IMR-90 (cell line): ENCODE measurements around the gene MAML1. TPM values are rescaled to one million over a fixed set of nuclear protein-coding genes. Genes with fewer than 3 reads are reported as not detected.

ENCODE experiments used
- ATAC-seq: fragments of 200-7000 bp; cut with Tn5 transposase; 2 replicates; pipeline ENCODE4 v1.9.1; 2020; ENCODE audit warnings: low read depth, mild to moderate bottlenecking, moderate library complexity
- BruUV-seq: library from RNA; stranded (reverse); fragments of 400-500 nt; replicated peaks from 2 replicates; lab custom pipeline; 2021; lab: Mats Ljungman, UMichigan
- CTCF ChIA-PET: fragments of 300-600 bp; formaldehyde crosslinking; extraction: SDS; loops from one replicate; lab custom pipeline; 2021; ENCODE audit warnings: antibody characterized with exemption; lab: Yijun Ruan, JAX
- POLR2A ChIA-PET: fragments of 300-600 bp; sonication (Branson Sonifier 250); formaldehyde crosslinking; loops from one replicate; lab custom pipeline; 2022; ENCODE audit warnings: antibody characterized with exemption; ENCODE audit not compliant: unreplicated experiment; lab: Charles Lee
- DNase-seq: peaks from one replicate; pipeline ENCODE4 v3.0.0; 2013
- H2AFZ ChIP-seq: replicated peaks from 2 replicates; pipeline ENCODE3; 2013; ENCODE audit warnings: low read length, mild to moderate bottlenecking; ENCODE audit not compliant: poor library complexity
- H2AK5ac ChIP-seq: 2 replicates; pipeline ENCODE4 v1.6.1; 2013; ENCODE audit warnings: low read depth, low read length, inconsistent platforms
- H2AK9ac ChIP-seq: replicated peaks from 2 replicates; pipeline ENCODE3; 2013; ENCODE audit warnings: mild to moderate bottlenecking, low read depth, low read length, moderate library complexity; ENCODE audit not compliant: poor library complexity
- H2BK120ac ChIP-seq: 2 replicates; pipeline ENCODE4 v1.6.1; 2013; ENCODE audit warnings: low read depth, low read length, inconsistent platforms
- H2BK15ac ChIP-seq: 3 replicates; pipeline ENCODE4 v1.6.1; 2013; ENCODE audit warnings: low read depth, low read length, inconsistent platforms
- H2BK20ac ChIP-seq: 2 replicates; pipeline ENCODE4 v1.6.1; 2013; ENCODE audit warnings: low read depth, mild to moderate bottlenecking, inconsistent platforms, low read length, moderate library complexity
- H2BK5ac ChIP-seq: 2 replicates; pipeline ENCODE4 v1.6.1; 2013; ENCODE audit warnings: mild to moderate bottlenecking, low read depth, low read length, inconsistent platforms; ENCODE audit not compliant: poor library complexity, severe bottlenecking
- H3K14ac ChIP-seq: replicated peaks from 2 replicates; pipeline ENCODE4 v1.6.1; 2013; ENCODE audit warnings: low read depth, low read length, inconsistent platforms
- H3K18ac ChIP-seq: 2 replicates; pipeline ENCODE4 v1.6.1; 2013; ENCODE audit warnings: low read depth, low read length, control low read depth
- H3K23ac ChIP-seq: 2 replicates; pipeline ENCODE4 v1.6.1; 2013; ENCODE audit warnings: low read depth, low read length, inconsistent platforms
- H3K27ac ChIP-seq: 2 replicates; pipeline ENCODE4 v1.5.1; 2013; ENCODE audit warnings: mild to moderate bottlenecking, control low read depth, low read length; ENCODE audit not compliant: insufficient read depth
- H3K27me3 ChIP-seq: 2 replicates; pipeline ENCODE4 v1.6.1; 2013; ENCODE audit warnings: low read length; ENCODE audit not compliant: control insufficient read depth, insufficient read depth
- H3K36me3 ChIP-seq: 2 replicates; pipeline ENCODE4 v1.6.1; 2013; ENCODE audit warnings: low read length, mixed read lengths; ENCODE audit not compliant: control insufficient read depth, insufficient read depth
- H3K4ac ChIP-seq: 2 replicates; pipeline ENCODE4 v1.6.1; 2013; ENCODE audit warnings: low read depth, low read length, inconsistent platforms
- H3K4me1 ChIP-seq: 2 replicates; pipeline ENCODE4 v1.6.1; 2013; ENCODE audit warnings: low read length, mixed read lengths; ENCODE audit not compliant: control insufficient read depth, insufficient read depth
- H3K4me2 ChIP-seq: 2 replicates; pipeline ENCODE4 v1.6.1; 2013; ENCODE audit warnings: low read depth, mild to moderate bottlenecking, control low read depth, low read length, moderate library complexity
- H3K4me3 ChIP-seq: 2 replicates; pipeline ENCODE4 v1.5.1; 2013; ENCODE audit warnings: low read depth, mild to moderate bottlenecking, control low read depth, low read length, moderate library complexity; ENCODE audit not compliant: insufficient read depth
- H3K56ac ChIP-seq: 2 replicates; pipeline ENCODE4 v1.6.1; 2013; ENCODE audit warnings: low read length, inconsistent platforms; ENCODE audit not compliant: insufficient read depth; ENCODE audit errors: extremely low read depth
- H3K79me1 ChIP-seq, 2 experiments: 2 replicates each; pipeline ENCODE4 v1.6.1; 2013; ENCODE audit warnings: low read length in 2 of 2, inconsistent platforms in 1 of 2, low read depth in 1 of 2
- H3K9ac ChIP-seq: 2 replicates; pipeline ENCODE4 v1.6.1; 2013; ENCODE audit warnings: low read depth, low read length, control low read depth
- H3K9me1 ChIP-seq: 2 replicates; pipeline ENCODE4 v1.6.1; 2013; ENCODE audit warnings: low read length, inconsistent platforms; ENCODE audit not compliant: insufficient read depth
- H3K9me3 ChIP-seq: 2 replicates; pipeline ENCODE4 v1.6.1; 2013; ENCODE audit warnings: low read length; ENCODE audit not compliant: control insufficient read depth, insufficient read depth
- H4K20me1 ChIP-seq: 2 replicates; pipeline ENCODE4 v1.6.1; 2013; ENCODE audit warnings: low read length, inconsistent platforms; ENCODE audit not compliant: insufficient read depth
- H4K5ac ChIP-seq: 2 replicates; pipeline ENCODE4 v1.6.1; 2013; ENCODE audit warnings: mild to moderate bottlenecking, low read depth, low read length, control low read depth
- H4K8ac ChIP-seq, 2 experiments: 2 replicates each; pipeline ENCODE4 v1.6.1; 2013; ENCODE audit warnings: low read depth in 2 of 2, low read length in 2 of 2, control low read depth in 1 of 2, inconsistent platforms in 1 of 2
- H4K91ac ChIP-seq: 2 replicates; pipeline ENCODE4 v1.6.1; 2013; ENCODE audit warnings: low read depth, low read length, inconsistent platforms; ENCODE audit not compliant: insufficient read depth
- BHLHE40 ChIP-seq: fragments of 150-350 bp; IDR thresholded peaks from 2 replicates; pipeline ENCODE4 v1.6.1; 2016; ENCODE audit warnings: mild to moderate bottlenecking, low read depth, low read length
- CEBPB ChIP-seq: IDR thresholded peaks from 2 replicates; pipeline ENCODE4 v1.6.1; 2012; ENCODE audit warnings: low read depth, low read length, improper control_type of control experiment
- CHD1 ChIP-seq: IDR thresholded peaks from 2 replicates; pipeline ENCODE4 v1.6.1; 2012; ENCODE audit warnings: low read depth, low read length, improper control_type of control experiment
- CTCF ChIP-seq: conservative IDR thresholded peaks from 2 replicates; pipeline ENCODE4 v1.5.1; 2012; ENCODE audit warnings: mild to moderate bottlenecking, low read depth, low read length, improper control_type of control experiment
- FOS ChIP-seq: fragments of 150-350 bp; IDR thresholded peaks from 2 replicates; pipeline ENCODE4 v1.6.1; 2016; ENCODE audit warnings: low read depth, low read length
- MAFK ChIP-seq: IDR thresholded peaks from 2 replicates; pipeline ENCODE4 v1.6.1; 2012; ENCODE audit warnings: low read depth, low read length, improper control_type of control experiment
- MAZ ChIP-seq: IDR thresholded peaks from 2 replicates; pipeline ENCODE4 v1.6.1; 2012; ENCODE audit warnings: low read depth, mild to moderate bottlenecking, low read length, improper control_type of control experiment, moderate library complexity, borderline replicate concordance
- NFE2L2 ChIP-seq: fragments of 150-350 bp; IDR thresholded peaks from 2 replicates; pipeline ENCODE4 v1.6.1; 2016; ENCODE audit warnings: low read depth, mild to moderate bottlenecking, low read length
- POLR2A ChIP-seq: IDR thresholded peaks from 2 replicates; pipeline ENCODE4 v1.6.1; 2012; ENCODE audit warnings: mild to moderate bottlenecking, low read depth, low read length
- RAD21 ChIP-seq: IDR thresholded peaks from 2 replicates; pipeline ENCODE4 v1.6.1; 2012; ENCODE audit warnings: low read length, improper control_type of control experiment
- RCOR1 ChIP-seq: IDR thresholded peaks from 2 replicates; pipeline ENCODE4 v1.6.1; 2012; ENCODE audit warnings: mild to moderate bottlenecking, low read length, improper control_type of control experiment; ENCODE audit not compliant: insufficient replicate concordance
- RFX5 ChIP-seq: IDR thresholded peaks from 2 replicates; pipeline ENCODE4 v1.8.0; 2012; ENCODE audit warnings: low read depth, mild to moderate bottlenecking, low read length, moderate library complexity
- SMC3 ChIP-seq: fragments of 150-350 bp; IDR thresholded peaks from 2 replicates; pipeline ENCODE4 v1.6.1; 2016; ENCODE audit warnings: low read depth, mild to moderate bottlenecking, antibody characterized with exemption, low read length, moderate library complexity
- WGBS, 2 experiments: methylation state at CpG; one replicate each; pipeline versions ENCODE4 v1.1.5 to v1.1.7; 2013; ENCODE audit warnings: missing lambda C conversion rate in 2 of 2; ENCODE audit not compliant: insufficient read length in 1 of 2; ENCODE audit errors: extremely low coverage in 2 of 2; 5-methylcytosine and 5-hydroxymethylcytosine counted together
- dilution Hi-C: fragments of 300-500 bp; cut with HindIII; formaldehyde crosslinking; loops from one replicate; pipeline ENCODE4 v1.14.3; 2018; ENCODE audit warnings: low sequenced_read_pairs; ENCODE audit not compliant: unreplicated experiment
- in situ Hi-C: fragments of 300-500 bp; cut with MboI; formaldehyde crosslinking; loops from 3 replicates; pipeline ENCODE4 v1.14.3; 2019; ENCODE audit warnings: low sequenced_read_pairs, inconsistent platforms, mixed read lengths
- intact Hi-C: fragments of 100-400 bp; cut with micrococcal nuclease; formaldehyde crosslinking; loops from 2 replicates; pipeline ENCODE4 v1.10.0; 2022
- polyA plus RNA-seq, 3 experiments: library from polyadenylated mRNA; depleted of rRNA; stranded (reverse); fragments of >200 nt; gene quantifications; 2 replicates each; pipeline ENCODE4 v1.2.3, GENCODE V29; 2012; ENCODE audit warnings: low replicate concordance in 1 of 3
- total RNA-seq: library from RNA; depleted of rRNA; stranded (reverse); fragments of >200 nt; gene quantifications from 2 replicates; pipeline ENCODE4 v1.2.3, GENCODE V29; 2012
- TF ChIP-seq, protein P1 (sequence below): fragments of 150-350 bp; IDR thresholded peaks from 2 replicates; pipeline ENCODE4 v1.6.1; 2017; ENCODE audit warnings: mild to moderate bottlenecking, antibody characterized with exemption, low read length, low read depth
- TF ChIP-seq, protein P2 (sequence below): fragments of 150-350 bp; IDR thresholded peaks from 2 replicates; pipeline ENCODE4 v1.6.1; 2016; ENCODE audit warnings: low read depth, mild to moderate bottlenecking, low read length, moderate library complexity, borderline replicate concordance

Gene MAML1
- total and polyA plus RNA-seq, 2 of the 4 experiments (the other 2 are of a cell fraction): 4.7 to 10.2 TPM

- Histone ChIP-seq H3K23ac (no peak overlapping the region), H2AK9ac (no peak overlapping the region), H4K20me1 (peaks cover 1% of the 10 kb centered on the region; the same call in 1 of the 2 replicates), H4K8ac (no peak overlapping the region), H3K9ac (no peak overlapping the region), H2AK5ac (no peak overlapping the region), H3K4me3 (no peak overlapping the region), H3K79me1 (peaks cover 16 to 21% of the 10 kb centered on the region in 2 experiments), H2AFZ (no peak overlapping the region), H2BK120ac (no peak overlapping the region), H3K18ac (no peak overlapping the region), H3K36me3 (no peaks in the 10 kb centered on the region), H3K4me1 (no peaks in the 10 kb centered on the region), H2BK20ac (no peak overlapping the region), H4K5ac (no peak overlapping the region), H3K9me1 (no peaks in the 10 kb centered on the region), H3K14ac (no peak overlapping the region), H3K56ac (no peak overlapping the region), H3K27me3 (no peaks in the 10 kb centered on the region), H2BK15ac (no peak overlapping the region), H2BK5ac (no peak overlapping the region), H3K9me3 (no peaks in the 10 kb centered on the region), H3K4me2 (no peak overlapping the region), H4K91ac (no peak overlapping the region), H3K27ac (no peak overlapping the region), H3K4ac (no peak overlapping the region)
- no TSS peak for BruUV-seq
- dilution Hi-C loops: no loop called here
- ATAC-seq (no peak), DNase-seq (no peak)
- WGBS, 2 experiments: 82% methylated on average over 5 of the region's 6 CpGs; no CpG with 5 or more reads in 1 of the 2 experiments
- in situ Hi-C loops: no loop called here
- TF ChIP-seq NFE2L2 (no peak), MAFK (no peak), POLR2A (no peak), FOS (no peak), MAZ (no peak), BHLHE40 (no peak), RFX5 (no peak), SMC3 (no peak), RAD21 (no peak), CTCF (no peak), CEBPB (no peak), RCOR1 (no peak), CHD1 (no peak)
- TF ChIP-seq, protein P1, sequence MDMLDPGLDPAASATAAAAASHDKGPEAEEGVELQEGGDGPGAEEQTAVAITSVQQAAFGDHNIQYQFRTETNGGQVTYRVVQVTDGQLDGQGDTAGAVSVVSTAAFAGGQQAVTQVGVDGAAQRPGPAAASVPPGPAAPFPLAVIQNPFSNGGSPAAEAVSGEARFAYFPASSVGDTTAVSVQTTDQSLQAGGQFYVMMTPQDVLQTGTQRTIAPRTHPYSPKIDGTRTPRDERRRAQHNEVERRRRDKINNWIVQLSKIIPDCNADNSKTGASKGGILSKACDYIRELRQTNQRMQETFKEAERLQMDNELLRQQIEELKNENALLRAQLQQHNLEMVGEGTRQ: no peak
- TF ChIP-seq, protein P2, sequence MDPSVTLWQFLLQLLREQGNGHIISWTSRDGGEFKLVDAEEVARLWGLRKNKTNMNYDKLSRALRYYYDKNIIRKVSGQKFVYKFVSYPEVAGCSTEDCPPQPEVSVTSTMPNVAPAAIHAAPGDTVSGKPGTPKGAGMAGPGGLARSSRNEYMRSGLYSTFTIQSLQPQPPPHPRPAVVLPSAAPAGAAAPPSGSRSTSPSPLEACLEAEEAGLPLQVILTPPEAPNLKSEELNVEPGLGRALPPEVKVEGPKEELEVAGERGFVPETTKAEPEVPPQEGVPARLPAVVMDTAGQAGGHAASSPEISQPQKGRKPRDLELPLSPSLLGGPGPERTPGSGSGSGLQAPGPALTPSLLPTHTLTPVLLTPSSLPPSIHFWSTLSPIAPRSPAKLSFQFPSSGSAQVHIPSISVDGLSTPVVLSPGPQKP: no peak
- CTCF ChIA-PET: interaction anchor here (0.7 kb wide), 1 partner anchor 16 kb away, joined by 5 read pairs; no protein-coding TSS in a partner anchor
- POLR2A ChIA-PET: no interaction called here
- intact Hi-C loops: no loop called here
These were observed 38.1 kb upstream of the MAML1 start for GRCh38 chr5:179694561-179694960.
